PC-3 (cell line): ENCODE measurements around the gene SLC24A3. TPM values are rescaled to one million over a fixed set of nuclear protein-coding genes. Genes with fewer than 3 reads are reported as not detected.

Source experiments
- ATAC-seq: fragments of 200-7000 bp; cut with Tn5 transposase; 2 replicates; pipeline ENCODE4 v1.9.1; 2020; ENCODE audit warnings: mild to moderate bottlenecking, moderate library complexity
- BruUV-seq: library from RNA; stranded (reverse); fragments of 400-500 nt; replicated peaks from 2 replicates; lab custom pipeline; 2021; lab: Mats Ljungman, UMichigan
- CTCF ChIA-PET: fragments of 300-600 bp; sonication (Branson Sonifier 250); formaldehyde crosslinking; loops from one replicate; lab custom pipeline; 2022; ENCODE audit warnings: antibody characterized with exemption; lab: Charles Lee
- POLR2A ChIA-PET: fragments of 300-600 bp; sonication (Branson Sonifier 250); formaldehyde crosslinking; loops from one replicate; lab custom pipeline; 2022; ENCODE audit warnings: antibody characterized with exemption; ENCODE audit not compliant: unreplicated experiment; lab: Charles Lee
- DNase-seq: peaks from one replicate; pipeline ENCODE4 v3.0.0-alpha.2; 2015
- H2AFZ ChIP-seq: fragments of 300-600 bp; sonication (generic); 2 replicates; pipeline ENCODE4 v1.6.0; 2016; ENCODE audit warnings: antibody characterized with exemption, low read length
- H3F3A ChIP-seq: fragments of 300-600 bp; sonication (generic); one replicate; pipeline ENCODE4 v1.6.0; 2017; ENCODE audit warnings: antibody characterized with exemption, low read length, control low read depth, mild to moderate bottlenecking; ENCODE audit not compliant: unreplicated experiment
- H3K27ac ChIP-seq: fragments of 300-600 bp; sonication (generic); 2 replicates; pipeline ENCODE4 v1.5.1; 2016; ENCODE audit warnings: mild to moderate bottlenecking, low read length
- H3K27me3 ChIP-seq: fragments of 300-600 bp; sonication (generic); 2 replicates; pipeline ENCODE4 v1.6.1; 2016; ENCODE audit warnings: low read length, mixed read lengths
- H3K36me3 ChIP-seq: fragments of 300-600 bp; sonication (generic); 2 replicates; pipeline ENCODE4 v1.6.1; 2016; ENCODE audit warnings: low read depth, mixed run types, low read length, mixed read lengths
- H3K4me1 ChIP-seq: fragments of 300-600 bp; sonication (generic); 2 replicates; pipeline ENCODE4 v1.5.1; 2016; ENCODE audit warnings: low read length; ENCODE audit not compliant: insufficient read depth
- H3K4me2 ChIP-seq: fragments of 300-600 bp; sonication (generic); 2 replicates; pipeline ENCODE4 v1.6.0; 2016; ENCODE audit warnings: low read length
- H3K4me3 ChIP-seq: fragments of 300-600 bp; sonication (generic); 2 replicates; pipeline ENCODE4 v1.5.1; 2016; ENCODE audit warnings: mild to moderate bottlenecking, low read length, mixed read lengths
- H3K79me2 ChIP-seq: fragments of 300-600 bp; sonication (generic); 2 replicates; pipeline ENCODE4 v1.6.1; 2017; ENCODE audit warnings: low read length, mixed read lengths
- H3K9ac ChIP-seq: fragments of 300-600 bp; sonication (generic); 2 replicates; pipeline ENCODE4 v1.6.0; 2016; ENCODE audit warnings: mild to moderate bottlenecking, low read length
- H3K9me2 ChIP-seq: fragments of 300-600 bp; sonication (generic); replicated peaks from 2 replicates; pipeline ENCODE4 v1.6.1; 2016; ENCODE audit warnings: mixed run types, low read length, mixed read lengths
- H3K9me3 ChIP-seq: fragments of 300-600 bp; sonication (generic); 2 replicates; pipeline ENCODE4 v1.6.1; 2016; ENCODE audit warnings: low read length, mixed read lengths
- H4K20me1 ChIP-seq: fragments of 300-600 bp; sonication (generic); 2 replicates; pipeline ENCODE4 v1.6.1; 2016; ENCODE audit warnings: low read length, mixed read lengths
- EZH2 ChIP-seq: fragments of 300-600 bp; sonication (generic); IDR thresholded peaks from one replicate; pipeline ENCODE4 v1.6.1; 2017; ENCODE audit warnings: antibody characterized with exemption, mild to moderate bottlenecking, low read length; ENCODE audit not compliant: unreplicated experiment
- EZH2phosphoT487 ChIP-seq: fragments of 300-600 bp; sonication (generic); IDR thresholded peaks from 2 replicates; pipeline ENCODE4 v1.6.1; 2018; ENCODE audit warnings: mild to moderate bottlenecking, antibody characterized with exemption, low read length, borderline replicate concordance
- intact Hi-C: fragments of 100-400 bp; cut with micrococcal nuclease; formaldehyde crosslinking; loops from 2 replicates; pipeline ENCODE4 v1.9.0; 2023
- total RNA-seq: library from RNA; depleted of rRNA; stranded (reverse); fragments of >200 nt; gene quantifications from 2 replicates; pipeline ENCODE4 v1.2.3, GENCODE V29; 2014
- TF ChIP-seq, protein P1 (sequence below): fragments of 300-600 bp; sonication (generic); conservative IDR thresholded peaks from 2 replicates; pipeline ENCODE4 v1.5.1; 2017; ENCODE audit warnings: antibody characterized with exemption, low read depth, mild to moderate bottlenecking, low read length

The SLC24A3 gene
- total RNA-seq, 1 experiment from 2014 or later = 0.11 TPM

DNA sequence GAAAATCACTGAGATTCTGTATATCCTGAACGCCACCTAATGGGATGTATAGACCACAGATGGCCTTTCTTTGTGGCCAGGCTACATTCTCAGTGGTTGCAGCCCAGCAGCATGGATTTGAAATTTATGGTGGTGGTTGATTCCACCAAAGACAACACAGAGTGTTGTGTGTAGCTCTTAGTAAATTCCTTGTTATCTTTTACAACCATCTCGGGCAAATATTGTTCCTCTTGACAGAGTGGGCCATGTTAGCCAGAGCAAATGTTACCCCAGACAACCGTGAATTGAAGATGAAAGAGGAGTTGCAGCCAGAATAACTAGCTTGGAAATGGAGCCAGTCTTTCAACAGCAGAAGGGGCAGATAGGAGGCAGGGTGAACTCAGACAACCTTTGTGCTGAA, 39.5 kb downstream of the SLC24A3 start:
- ATAC-seq = no peak
- intact Hi-C loops = no loop called here
- CTCF ChIA-PET = no interaction called here

DNA sequence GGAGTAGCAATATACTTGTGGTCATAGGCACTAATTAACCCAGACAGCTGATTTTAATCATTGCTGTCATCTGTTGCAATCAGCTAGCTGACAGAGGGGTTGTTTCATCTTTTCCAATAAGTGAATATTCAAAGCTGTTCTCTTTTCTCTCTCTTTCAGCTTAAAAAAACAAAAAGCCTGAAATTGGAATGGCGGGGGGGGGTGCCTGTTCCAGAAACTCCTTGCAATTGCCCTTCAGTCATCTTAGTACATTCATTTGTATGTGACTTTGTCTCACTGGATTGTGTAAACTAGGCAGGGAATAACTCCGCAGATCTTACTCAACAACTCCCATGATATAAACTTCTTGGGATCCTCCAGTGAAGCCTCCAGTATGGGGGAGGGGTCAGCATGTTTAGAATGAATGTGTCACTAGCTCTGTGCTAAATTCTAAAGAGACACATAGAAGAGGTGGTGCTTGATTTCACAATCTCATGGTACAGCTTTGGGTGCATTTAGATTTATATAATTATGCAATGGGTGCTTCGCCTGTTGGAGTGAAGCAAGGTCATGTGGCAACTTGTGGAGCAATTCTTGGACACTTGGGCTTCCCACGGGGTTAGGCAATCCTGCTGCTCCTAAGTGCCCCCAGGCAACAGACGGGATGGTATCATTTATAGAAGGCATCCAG, 40.1 kb downstream of the SLC24A3 start:
- DNase-seq (no peak), ATAC-seq (no peak)
- H3K9ac ChIP-seq = no peak overlapping the region
- no peaks in the 10 kb centered on the region for H3F3A ChIP-seq
- no peaks in the 10 kb centered on the region for H3K9me3 ChIP-seq
- H3K4me2 ChIP-seq = no peak overlapping the region
- H3K79me2 ChIP-seq = no peaks in the 10 kb centered on the region
- ChIA-PET POLR2A (no interaction called here), CTCF (no interaction called here)
- BruUV-seq = no TSS peak
- intact Hi-C loops = no loop called here
- no peaks in the 10 kb centered on the region for H3K36me3 ChIP-seq
- H2AFZ ChIP-seq = no peak overlapping the region
- no peak overlapping the region for H3K27ac ChIP-seq
- H3K4me1 ChIP-seq = no peaks in the 10 kb centered on the region
- H3K4me3 ChIP-seq = no peak overlapping the region
- H3K9me2 ChIP-seq = no peaks in the 10 kb centered on the region
- H4K20me1 ChIP-seq = no peaks in the 10 kb centered on the region
- peaks cover 38% of the 10 kb centered on the region for H3K27me3 ChIP-seq
- TF ChIP-seq EZH2 = no peak
- TF ChIP-seq EZH2phosphoT487 = no peak
- TF ChIP-seq, protein P1, sequence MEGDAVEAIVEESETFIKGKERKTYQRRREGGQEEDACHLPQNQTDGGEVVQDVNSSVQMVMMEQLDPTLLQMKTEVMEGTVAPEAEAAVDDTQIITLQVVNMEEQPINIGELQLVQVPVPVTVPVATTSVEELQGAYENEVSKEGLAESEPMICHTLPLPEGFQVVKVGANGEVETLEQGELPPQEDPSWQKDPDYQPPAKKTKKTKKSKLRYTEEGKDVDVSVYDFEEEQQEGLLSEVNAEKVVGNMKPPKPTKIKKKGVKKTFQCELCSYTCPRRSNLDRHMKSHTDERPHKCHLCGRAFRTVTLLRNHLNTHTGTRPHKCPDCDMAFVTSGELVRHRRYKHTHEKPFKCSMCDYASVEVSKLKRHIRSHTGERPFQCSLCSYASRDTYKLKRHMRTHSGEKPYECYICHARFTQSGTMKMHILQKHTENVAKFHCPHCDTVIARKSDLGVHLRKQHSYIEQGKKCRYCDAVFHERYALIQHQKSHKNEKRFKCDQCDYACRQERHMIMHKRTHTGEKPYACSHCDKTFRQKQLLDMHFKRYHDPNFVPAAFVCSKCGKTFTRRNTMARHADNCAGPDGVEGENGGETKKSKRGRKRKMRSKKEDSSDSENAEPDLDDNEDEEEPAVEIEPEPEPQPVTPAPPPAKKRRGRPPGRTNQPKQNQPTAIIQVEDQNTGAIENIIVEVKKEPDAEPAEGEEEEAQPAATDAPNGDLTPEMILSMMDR = no peak

More for the DNA sequence above, 39.5 kb downstream of the SLC24A3 start:
- no peak overlapping the region for H2AFZ ChIP-seq
- H3K4me1 ChIP-seq = no peaks in the 10 kb centered on the region
- no peak for DNase-seq
- H3F3A ChIP-seq = no peaks in the 10 kb centered on the region
- TF ChIP-seq EZH2phosphoT487 = no peak
- TF ChIP-seq, protein P1 = no peak
- TF ChIP-seq EZH2 = no peak
- no peak overlapping the region for H3K27ac ChIP-seq
- H3K36me3 ChIP-seq = no peaks in the 10 kb centered on the region
- no peak overlapping the region for H3K9ac ChIP-seq
- no peaks in the 10 kb centered on the region for H3K79me2 ChIP-seq
- peaks cover 38% of the 10 kb centered on the region for H3K27me3 ChIP-seq
- H3K4me2 ChIP-seq = no peak overlapping the region
- no peak overlapping the region for H3K4me3 ChIP-seq
- H4K20me1 ChIP-seq = no peaks in the 10 kb centered on the region
- no peaks in the 10 kb centered on the region for H3K9me3 ChIP-seq
- POLR2A ChIA-PET = no interaction called here
- no peaks in the 10 kb centered on the region for H3K9me2 ChIP-seq
- no TSS peak for BruUV-seq

DNA sequence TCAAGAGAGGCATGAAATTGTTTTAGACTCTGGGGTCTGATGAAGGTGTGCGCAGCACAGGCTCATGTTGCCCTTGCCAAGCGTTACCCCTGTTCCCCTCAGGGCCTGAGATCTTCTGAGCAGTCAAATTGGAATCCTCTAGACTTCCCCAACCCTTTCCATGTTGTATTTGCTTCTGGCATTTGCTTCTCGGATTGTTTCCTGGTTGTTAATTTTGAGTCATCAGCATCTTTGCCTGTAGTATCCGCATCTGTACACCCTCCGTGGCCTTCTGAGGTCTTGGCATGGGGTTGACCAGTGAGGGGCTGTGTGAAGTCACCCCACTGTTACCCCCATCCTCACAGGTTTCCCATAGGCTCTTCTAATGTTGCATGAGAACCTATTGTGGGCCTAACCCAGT, 40.9 kb downstream of the SLC24A3 start:
- H3K4me2 ChIP-seq = no peak overlapping the region
- DNase-seq (no peak), ATAC-seq (no peak)
- H3K9me3 ChIP-seq = no peaks in the 10 kb centered on the region
- H3K36me3 ChIP-seq = no peaks in the 10 kb centered on the region
- no peak overlapping the region for H3K9ac ChIP-seq
- H3F3A ChIP-seq = no peaks in the 10 kb centered on the region
- H4K20me1 ChIP-seq = no peaks in the 10 kb centered on the region
- intact Hi-C loops = no loop called here
- no peak overlapping the region for H3K4me3 ChIP-seq
- no peaks in the 10 kb centered on the region for H3K9me2 ChIP-seq
- no TSS peak for BruUV-seq
- H3K4me1 ChIP-seq = no peaks in the 10 kb centered on the region
- no peaks in the 10 kb centered on the region for H3K79me2 ChIP-seq
- CTCF ChIA-PET = no interaction called here
- no peak overlapping the region for H2AFZ ChIP-seq
- no peak overlapping the region for H3K27ac ChIP-seq
- peaks cover 37% of the 10 kb centered on the region for H3K27me3 ChIP-seq
- POLR2A ChIA-PET = no interaction called here
- TF ChIP-seq, protein P1 = no peak
- TF ChIP-seq EZH2 = no peak
- TF ChIP-seq EZH2phosphoT487 = no peak
